ENCODE data around the gene MLLT3. TPM values are rescaled to one million over a fixed set of nuclear protein-coding genes. Genes with fewer than 3 reads are reported as not detected.

The MLLT3 gene
- total RNA-seq, 4 donors from 2014 or later = 2.1 to 30.4 (median 14.0) TPM

DNA sequence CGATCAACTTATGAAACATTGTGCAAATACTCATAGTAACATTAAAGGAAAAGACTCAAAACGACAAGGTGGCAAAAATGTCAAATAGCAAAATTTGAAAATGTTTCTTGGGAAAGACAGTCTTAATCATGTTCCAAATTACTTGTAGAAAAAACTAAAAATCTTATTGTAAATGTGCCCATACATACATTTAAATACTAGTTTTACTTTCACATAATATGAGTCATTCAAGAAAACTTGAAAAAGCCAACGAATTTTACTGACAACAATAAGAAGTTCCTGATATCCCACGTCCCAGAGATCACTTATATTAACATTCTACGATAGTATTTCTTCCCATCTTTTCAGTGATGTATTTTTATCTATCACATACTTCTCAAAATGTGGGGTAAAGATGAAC, 13.7 kb downstream of the MLLT3 start:
- no peak for DNase-seq
- Histone ChIP-seq H3K4me1 (no peaks in the 10 kb centered on the region), H3K4me3 (no peak overlapping the region), H3K36me3 (no peaks in the 10 kb centered on the region), H3K27me3 (no peaks in the 10 kb centered on the region), H3K9me3 (no peaks in the 10 kb centered on the region), H3K27ac (no peak overlapping the region)
- TF ChIP-seq CTCF (IDR thresholded peaks at IDR 0.05) (no peak), POLR2A (IDR thresholded peaks at IDR 0.05) (no peak)
- intact Hi-C loops (cut with DNase I; ENCODE audit: low total_unique reads) = no loop called here

DNA sequence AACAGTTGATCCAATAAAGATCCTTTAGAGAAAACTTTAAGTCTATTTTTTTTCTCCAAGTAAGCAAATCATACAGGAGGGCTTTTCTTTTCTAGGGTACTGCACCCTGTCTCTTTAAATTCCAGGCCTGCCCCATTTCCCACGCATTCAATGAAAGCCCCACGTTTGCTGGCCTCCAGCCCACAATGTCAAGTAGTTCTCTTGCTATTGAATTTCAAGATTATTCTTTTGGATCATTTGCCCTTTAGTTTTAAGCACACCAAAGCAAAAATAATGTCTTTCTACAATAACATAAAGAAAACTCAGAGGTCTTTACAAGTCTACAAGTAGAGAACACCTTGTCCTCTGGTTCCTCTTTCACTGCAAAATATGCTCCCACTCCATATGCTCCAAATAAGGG, 15.6 kb downstream of the MLLT3 start:
- Histone ChIP-seq H3K27me3 (no peaks in the 10 kb centered on the region), H3K9me3 (no peaks in the 10 kb centered on the region), H3K4me3 (no peak overlapping the region), H3K36me3 (no peaks in the 10 kb centered on the region), H3K27ac (peak overlapping the region; percentile 35 to 38), H3K4me1 (no peaks in the 10 kb centered on the region)
- TF ChIP-seq POLR2A (IDR thresholded peaks at IDR 0.05) = no peak
- TF ChIP-seq CTCF (IDR thresholded peaks at IDR 0.05) = no peak
- intact Hi-C loops (cut with DNase I; ENCODE audit: low total_unique reads) = no loop called here
- peak in 1 of 2 donors; percentile 17 for DNase-seq

GRCh38 chr9:20604562-20604961, 17.7 kb downstream of the MLLT3 start:
- no peaks in the 10 kb centered on the region for H3K4me1 ChIP-seq
- no peak for DNase-seq
- no peaks in the 10 kb centered on the region for H3K36me3 ChIP-seq
- intact Hi-C loops (cut with DNase I; ENCODE audit: low total_unique reads) = no loop called here
- TF ChIP-seq CTCF (IDR thresholded peaks at IDR 0.05) (no peak), POLR2A (IDR thresholded peaks at IDR 0.05) (no peak)
- peak overlapping the region; percentile 5 to 14 for H3K4me3 ChIP-seq
- H3K9me3 ChIP-seq = no peaks in the 10 kb centered on the region
- H3K27ac ChIP-seq = peak overlapping the region; percentile 55 to 73
- H3K27me3 ChIP-seq = no peaks in the 10 kb centered on the region

- no peaks in the 10 kb centered on the region for H3K27me3 ChIP-seq
- no peak for DNase-seq
- TF ChIP-seq CTCF (IDR thresholded peaks at IDR 0.05) = no peak
- TF ChIP-seq POLR2A (IDR thresholded peaks at IDR 0.05) = no peak
- intact Hi-C loops (cut with DNase I; ENCODE audit: low total_unique reads) = no loop called here
- H3K27ac ChIP-seq = peak overlapping the region; percentile 55 to 73
- H3K36me3 ChIP-seq = no peaks in the 10 kb centered on the region
- H3K4me3 ChIP-seq = no peak overlapping the region
- H3K9me3 ChIP-seq = no peaks in the 10 kb centered on the region
- no peaks in the 10 kb centered on the region for H3K4me1 ChIP-seq
Observed at GRCh38 chr9:20603524-20604268, 18.6 kb downstream of the MLLT3 start.

DNA sequence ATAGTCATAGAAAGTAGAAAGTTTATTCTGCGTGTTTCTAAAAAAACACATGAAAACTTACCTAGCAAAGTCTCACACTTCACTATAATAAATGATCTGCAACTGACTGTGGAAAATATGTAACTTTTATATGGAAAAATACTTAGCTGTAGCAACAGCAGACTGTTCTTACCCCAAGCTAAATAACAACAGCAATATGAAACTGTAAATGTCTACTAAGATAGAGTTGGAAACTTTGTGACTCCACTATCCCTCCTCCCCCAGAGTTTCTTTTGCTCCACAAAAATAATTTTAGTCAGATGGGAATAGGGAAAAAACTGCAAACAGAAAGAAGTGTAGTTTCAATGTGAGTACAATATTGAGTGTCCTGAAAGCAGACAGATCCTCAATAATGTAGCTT, 21.0 kb downstream of the MLLT3 start:
- DNase-seq = no peak
- intact Hi-C loops (cut with DNase I; ENCODE audit: low total_unique reads) = no loop called here
- Histone ChIP-seq H3K4me1 (peaks cover 0 to 3% of the 10 kb centered on the region in 2 donors), H3K9me3 (no peaks in the 10 kb centered on the region), H3K36me3 (no peaks in the 10 kb centered on the region), H3K27me3 (no peaks in the 10 kb centered on the region), H3K4me3 (no peak overlapping the region), H3K27ac (peak overlapping the region; percentile 6 to 58)
- no peak for TF ChIP-seq POLR2A (IDR thresholded peaks at IDR 0.05)
- TF ChIP-seq CTCF (IDR thresholded peaks at IDR 0.05) = no peak

Data from uterus (tissue), 4 donors.